NCI-H446 treated with DMSO at 0.1 percent for 48 hours (cell line): ENCODE measurements around the gene CCDC134.

Source experiments
- DNase-seq: peaks from one replicate; lab custom pipeline; 2025; lab: John Stamatoyannopoulos, UW

Gene CCDC134

DNA sequence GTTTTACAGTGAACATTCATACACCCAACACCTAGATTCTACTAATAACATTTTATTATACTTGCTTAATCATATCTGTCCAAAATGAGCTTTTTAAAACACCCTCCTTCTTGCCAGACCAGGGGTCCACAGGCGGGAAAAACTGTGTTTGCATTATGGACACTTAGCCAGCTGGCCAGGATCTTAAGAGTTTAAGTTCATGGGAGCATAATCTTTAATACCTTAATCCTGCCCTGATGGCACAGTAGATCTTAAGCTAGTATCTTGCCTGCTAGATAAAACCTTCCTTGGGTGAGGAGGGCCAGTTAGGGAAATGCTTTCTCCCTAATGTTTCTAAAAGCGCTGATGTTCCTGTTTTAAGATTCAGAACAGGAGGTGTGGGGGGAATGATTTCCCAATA is 13.1 kb upstream of the CCDC134 start:
- DNase-seq, result no peak

DNA sequence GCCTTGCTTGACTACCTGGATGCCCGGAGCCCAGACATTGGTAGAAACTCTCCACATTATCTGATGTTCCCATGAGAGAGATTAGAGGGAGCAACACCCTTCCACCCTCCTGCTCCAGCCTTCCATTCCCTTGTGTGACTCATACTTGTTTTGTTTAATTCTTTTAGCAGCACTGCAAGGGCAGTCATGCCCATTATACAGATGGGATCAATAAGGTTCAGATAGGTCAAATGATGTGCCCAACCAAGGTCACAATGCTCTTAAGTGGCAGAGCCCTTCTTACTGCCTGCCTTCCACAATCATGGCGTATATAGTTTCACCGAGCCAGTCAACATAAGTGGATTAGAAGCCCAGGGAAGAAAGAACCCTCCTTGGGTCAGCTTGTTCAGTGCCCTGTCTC is 6.6 kb upstream of the CCDC134 start:
- no peak for DNase-seq

DNA sequence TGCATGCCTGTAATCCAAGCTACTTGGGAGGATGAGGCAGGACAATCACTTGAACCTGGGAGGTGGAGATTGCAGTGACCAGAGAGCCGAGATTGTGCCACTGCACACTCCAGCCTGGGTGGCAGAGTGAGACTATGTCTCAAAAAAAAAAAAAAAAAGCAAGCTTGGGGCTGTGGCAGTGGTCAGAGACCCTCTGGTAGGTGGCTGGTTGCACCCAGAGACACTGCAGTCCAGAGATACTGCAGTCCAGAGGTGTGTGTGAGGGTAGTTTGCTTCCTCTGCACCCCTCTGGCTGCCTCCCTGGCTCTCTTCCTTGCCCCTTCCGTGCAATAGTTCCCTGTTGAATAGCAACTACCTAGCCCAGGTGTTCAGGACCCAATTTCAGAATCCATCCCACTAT is 1.7 kb upstream of the CCDC134 start:
- DNase-seq, result no peak

DNA sequence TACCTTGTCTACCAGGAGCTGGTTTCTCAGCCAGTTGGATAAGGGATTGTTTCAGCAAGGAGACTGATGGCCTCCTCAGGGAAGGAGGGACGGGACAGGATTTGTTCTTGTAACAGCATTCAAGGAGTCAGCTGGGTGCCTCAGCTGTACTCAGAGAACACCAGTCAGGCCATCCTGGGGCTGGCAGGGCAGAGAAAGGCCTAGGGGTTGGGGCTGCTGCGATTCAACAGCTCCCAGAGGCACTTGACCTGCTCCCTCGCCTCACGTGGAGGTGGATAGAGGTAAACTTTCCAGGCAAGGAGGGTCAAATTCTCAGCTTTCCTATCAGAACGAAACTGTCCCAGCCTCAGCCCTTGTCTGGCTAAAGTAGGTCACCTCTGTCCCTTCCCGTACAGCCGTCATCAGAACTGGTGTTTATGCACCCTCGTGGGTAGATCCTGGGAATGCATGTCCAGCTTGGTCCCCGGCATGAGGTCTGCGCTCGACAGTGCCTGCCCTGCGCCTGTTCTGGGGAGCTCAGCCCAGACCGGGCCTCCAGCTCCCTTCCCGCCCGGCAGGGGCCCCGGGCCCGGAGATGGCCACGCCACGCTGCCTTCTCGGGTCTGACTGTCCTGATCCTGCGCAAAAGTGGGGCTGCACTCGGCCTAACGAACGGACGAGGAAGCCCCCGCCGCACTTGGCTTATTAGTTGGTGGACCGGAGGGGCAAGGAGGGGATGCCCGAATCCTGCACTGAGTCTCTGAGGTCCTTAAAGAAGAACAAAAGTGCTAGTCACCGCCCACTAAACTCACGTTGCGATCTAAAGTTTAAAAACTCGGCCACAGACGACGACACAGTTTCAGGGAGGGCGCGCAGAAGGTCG is 762 bp upstream of the CCDC134 start:
- no peak for DNase-seq

DNA sequence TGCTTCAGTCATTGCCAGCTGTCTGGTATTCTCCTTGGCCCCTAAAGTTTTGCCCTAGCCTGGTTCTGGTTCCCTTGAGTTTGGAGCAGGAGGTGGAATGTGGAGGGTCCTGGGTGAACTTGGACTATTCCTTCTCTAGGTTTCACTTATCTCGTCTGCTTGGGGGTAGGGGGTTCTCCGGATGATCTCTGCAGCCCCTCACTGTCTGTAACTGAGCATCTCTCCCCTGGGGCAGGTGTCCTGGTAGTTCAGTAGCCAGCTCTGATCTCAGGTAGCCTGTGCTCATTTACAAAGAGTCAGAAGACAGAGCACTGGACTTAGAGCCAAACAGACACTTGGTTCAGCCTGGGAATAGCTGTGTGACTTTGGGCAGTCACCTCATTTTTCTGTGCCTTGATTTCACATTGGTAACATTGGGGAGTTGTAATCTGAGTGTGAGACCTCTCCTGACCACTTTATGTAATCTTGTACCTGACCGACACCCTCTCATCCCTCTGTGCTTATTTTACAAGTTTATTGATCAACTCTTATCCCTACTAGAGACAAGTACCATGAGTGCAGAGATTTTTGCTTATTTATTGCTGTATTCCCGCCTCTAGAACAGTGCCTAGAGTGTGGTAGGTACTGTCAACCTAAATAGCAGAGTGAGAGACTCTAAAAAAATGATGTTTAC is 804 bp downstream of the CCDC134 start:
- no peak for DNase-seq

DNA sequence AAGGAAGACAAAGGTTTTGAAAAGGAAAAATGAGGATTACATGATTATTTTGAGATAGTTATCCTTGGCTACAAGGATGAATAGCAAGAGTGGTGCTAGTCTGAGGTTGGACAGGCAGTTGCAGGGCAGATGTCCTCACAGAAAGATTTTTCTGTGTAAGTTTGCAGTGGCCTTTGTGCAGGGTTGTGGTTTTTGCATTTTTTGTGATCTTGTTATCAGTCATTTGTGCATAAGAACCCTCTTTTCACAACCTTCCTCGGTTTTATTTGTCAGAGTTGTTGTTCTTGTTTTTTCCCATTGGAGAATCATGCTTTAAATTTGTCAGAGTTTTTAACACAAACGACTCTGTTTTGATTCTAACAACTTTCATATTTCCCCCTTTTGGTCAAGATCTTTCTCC is 1.4 kb downstream of the CCDC134 start:
- no peak for DNase-seq

DNA sequence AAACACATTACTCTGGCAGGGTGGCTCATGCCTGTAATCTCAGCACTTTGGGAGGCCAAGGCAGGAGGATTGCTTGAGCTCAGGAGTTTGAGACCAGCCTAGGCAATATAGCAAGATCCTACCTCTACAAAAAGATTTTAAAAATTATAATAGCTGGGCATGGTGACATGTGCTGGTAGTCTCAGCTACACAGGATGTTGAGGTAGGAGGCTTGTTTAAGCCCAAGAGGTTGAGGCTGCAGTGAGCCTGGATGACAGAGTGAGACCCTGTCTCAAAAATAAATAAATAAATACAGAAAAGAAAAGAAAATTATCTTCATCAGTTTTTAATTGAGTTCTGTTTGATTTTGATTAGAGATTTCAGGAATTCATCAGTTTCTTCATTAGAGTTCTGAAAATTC is 5.2 kb downstream of the CCDC134 start:
- DNase-seq, result no peak

DNA sequence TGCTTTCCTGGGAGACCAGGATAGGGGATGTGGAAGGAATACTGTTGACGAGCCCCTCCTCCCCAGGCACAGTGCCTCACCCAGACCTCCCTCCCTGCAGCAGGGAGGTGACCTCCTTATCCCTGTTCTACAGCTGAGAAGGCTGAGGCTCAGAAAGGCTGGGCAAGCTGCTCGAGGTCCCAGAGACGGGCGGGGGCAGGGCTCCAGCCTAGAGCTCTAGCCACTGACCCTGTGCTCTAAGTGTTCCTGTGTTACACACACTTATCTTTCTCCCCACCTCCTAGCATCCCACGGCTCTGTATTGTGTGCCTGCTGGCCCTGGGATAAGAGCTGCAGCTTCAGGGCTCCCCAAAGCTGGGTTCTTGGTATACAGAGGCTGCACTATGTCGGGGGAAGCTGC is 7.9 kb downstream of the CCDC134 start:
- DNase-seq, result no peak

DNA sequence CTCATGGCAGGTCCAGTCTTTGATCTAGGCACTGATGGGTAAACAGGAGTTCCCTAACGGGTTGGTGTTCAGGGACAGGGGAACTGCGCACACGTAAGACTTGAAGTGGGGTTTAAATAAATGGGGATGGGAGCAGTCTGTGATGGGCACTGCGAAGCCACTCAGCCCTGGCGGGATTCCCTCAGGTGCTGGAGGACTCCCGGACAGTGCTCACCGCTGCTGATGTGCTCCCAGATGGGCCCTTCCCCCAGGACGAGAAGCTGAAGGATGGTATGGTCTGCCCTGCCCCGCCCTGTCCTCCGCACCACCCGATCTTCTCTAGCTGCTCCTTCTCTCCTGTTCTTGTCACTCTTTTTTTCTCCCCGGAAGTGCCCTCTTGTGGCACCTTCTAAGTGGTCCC is 9.5 kb downstream of the CCDC134 start:
- DNase-seq, result no peak

DNA sequence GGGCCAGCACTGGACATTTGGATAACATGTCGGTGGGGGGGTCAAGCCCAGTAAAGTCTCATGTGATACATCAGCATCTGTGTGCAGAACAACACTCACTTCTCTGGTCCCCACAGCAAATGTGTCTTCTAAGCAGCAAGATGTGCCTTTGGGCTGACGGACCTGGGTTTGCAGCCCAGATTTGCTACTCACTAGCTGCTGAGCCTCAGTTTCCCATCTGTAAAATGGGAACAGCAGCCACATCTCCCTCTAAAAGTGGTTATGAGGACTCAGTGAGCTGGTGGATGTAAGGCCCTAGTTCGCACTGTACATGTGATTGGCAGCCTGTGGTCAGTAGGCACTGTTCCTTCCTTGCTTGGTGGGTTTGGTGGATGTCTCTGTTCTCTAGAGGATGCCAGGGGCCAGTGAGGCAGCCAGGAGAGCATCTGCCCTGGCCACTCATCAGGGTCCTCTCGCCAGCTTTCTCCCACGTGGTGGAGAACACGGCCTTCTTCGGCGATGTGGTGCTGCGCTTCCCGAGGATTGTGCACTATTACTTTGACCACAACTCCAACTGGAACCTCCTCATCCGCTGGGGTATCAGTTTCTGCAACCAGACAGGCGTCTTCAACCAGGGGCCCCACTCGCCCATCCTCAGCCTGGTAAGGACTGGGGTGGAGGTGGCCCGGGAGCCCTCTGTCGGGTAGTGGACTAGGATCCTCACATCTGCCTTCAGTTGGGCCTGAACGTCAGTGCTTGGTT is 12.5 kb downstream of the CCDC134 start:
- DNase-seq, result no peak

DNA sequence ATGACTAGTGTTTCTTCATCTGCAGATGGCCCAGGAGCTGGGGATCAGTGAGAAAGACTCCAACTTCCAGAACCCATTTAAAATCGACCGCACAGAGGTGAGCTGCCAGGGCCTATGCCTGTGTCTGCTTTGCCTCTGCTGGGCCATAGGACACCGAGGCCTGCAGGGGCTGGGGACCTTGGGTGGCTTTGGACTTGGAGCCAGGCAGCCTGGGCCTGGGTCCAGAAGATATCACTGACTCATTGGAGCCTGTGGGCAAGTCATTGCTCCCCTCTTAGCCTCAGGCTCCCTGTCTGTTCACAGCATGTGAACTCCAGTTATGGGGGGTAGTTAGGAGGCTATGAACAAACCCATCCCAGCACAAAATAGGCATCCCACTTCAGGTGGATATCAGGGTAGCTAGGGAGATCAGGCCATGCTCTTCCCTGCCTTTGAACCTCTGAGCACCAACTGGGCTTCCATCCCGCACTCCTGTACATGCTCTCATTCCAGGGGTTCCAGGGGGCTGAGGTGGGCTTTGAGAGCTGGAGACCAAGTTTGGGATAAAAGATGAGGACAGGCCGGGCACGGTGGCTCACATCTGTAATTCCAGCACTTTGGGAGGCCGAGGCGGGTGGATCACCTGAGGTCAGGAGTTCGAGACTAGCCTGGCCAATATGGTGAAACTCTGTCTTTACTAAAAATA is 13.4 kb downstream of the CCDC134 start:
- no peak for DNase-seq

DNA sequence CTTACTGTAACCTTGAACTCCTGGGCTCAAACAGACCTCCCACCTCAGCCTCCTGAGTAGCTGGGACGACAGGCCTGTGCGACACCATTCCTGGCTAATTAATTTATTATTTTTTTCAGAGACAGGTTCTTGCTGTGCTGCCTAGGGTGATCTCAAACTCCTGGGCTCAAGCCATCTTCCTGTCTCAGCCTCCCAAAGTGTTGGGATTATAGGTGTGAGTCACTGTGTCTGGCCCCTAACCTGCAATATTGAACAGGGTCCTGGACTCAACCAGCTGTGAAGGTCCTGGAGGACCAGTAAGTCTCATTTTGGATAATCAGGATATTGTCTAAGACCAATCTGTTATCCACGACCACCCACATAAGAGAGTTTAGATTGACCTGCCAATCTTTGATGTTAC is 15.2 kb downstream of the CCDC134 start:
- no peak for DNase-seq

DNA sequence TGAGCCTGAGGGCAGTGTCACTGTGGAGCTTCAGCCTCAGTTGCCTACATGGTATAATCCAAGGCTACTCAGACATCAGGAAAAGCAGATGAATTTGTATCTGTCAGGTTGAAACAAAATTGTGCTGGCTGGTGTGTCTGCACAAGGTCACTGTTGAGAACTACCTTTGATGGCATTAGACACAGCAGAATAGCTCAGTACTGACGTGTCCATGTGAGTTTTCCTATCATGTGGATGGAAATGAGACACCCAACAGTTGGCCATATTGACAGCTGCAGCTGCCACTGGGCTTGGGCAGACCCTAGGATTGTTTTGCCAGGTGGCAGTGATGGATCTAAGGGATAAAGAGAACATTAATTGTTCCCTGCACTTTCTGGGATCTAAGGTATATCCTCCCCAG is 15.8 kb downstream of the CCDC134 start:
- DNase-seq, result no peak

DNA sequence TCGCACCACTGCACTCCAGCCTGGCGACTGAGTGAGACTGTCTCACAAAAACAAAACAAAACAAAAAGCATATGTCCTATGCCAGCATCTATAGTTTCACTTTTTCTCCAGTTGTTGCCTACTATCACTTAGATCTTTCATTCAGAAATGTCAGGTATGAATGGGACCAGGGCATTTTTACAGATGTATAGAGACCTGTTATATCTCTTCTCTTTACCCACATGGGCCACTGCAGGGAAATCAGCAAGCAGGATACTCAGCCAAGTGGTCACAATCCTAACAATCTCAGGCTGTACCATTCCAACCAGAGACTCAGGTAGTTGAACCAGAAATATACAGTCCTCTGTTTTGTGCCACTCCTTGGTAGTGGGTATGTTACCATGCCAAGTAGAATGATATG is 16.4 kb downstream of the CCDC134 start:
- no peak for DNase-seq

DNA sequence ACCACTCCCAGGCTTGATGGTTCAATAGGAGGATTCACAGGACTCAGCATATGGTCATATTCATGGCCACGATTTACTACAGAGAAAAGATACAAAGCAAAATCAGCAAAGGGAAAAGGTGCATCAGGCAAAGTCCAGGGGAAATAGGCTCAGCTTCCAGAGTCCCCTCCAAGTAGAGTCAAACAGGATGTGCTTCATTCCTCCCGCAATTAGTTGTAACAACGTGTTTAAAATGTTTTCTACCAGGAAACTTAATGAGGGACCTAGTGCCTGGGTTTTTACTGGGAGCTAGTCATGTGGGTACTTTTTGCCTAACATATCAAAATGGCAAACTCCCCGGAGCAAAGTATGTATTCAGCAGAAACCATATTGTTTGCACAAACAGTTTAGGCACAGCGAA is 17.5 kb downstream of the CCDC134 start:
- DNase-seq, result no peak

DNA sequence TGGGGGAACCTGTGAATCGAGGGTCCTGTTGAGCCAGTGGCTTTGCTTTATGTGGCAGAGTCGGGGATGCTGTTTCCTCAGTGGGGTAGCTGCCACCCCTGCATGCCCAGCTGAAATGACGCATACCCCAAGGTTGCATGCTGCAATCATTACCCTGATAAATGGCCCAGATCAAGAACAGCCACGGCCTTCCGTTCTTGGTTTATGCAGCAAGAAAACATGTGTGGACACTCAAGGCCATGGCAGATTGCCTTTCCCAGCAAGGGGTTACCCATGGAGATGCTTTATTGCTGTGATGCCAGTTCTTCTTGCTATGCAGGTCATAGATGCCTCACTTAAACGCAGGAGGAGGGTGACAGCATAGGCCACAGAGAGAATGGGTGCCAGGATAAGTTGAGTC is 18.1 kb downstream of the CCDC134 start:
- no peak for DNase-seq

DNA sequence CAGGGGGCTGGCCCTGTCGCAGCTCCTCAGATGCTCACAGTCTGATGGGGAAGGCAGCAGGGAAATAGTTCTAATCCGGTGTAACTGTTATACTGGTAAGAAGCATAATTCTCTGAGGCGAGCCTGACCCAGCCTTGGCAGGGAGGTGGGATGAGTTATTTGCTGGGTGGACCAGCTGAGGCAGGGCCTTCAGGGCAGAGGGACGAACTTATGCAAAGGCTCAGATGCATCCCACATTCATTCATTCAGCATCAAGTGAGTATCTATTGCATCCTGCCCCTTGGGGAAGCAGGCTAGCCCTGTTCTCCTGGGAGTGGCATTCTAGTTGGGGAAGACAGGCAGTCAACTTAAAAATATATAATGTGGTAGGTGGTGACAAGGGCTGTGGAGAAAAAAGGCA is 18.8 kb downstream of the CCDC134 start:
- no peak for DNase-seq

DNA sequence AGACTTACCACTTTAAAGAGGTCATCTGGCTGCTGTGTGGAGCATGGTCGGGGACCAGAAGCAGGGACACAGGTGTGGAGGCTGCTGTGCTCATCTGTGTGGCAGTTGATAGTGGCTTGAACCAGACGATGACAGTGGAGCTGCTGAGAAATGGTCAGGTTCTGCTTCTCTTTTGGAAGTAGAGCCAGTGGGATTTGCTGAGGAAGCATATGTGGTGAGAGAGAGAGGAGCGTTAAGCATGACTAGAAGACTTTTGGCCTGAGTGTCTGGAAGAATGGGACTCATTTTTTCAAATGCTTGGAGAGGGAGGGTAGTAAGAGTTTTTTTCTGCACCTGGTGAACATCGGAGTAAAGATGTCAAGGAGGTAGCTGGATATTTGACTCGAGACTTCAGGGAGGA is 20.0 kb downstream of the CCDC134 start:
- DNase-seq, result no peak

DNA sequence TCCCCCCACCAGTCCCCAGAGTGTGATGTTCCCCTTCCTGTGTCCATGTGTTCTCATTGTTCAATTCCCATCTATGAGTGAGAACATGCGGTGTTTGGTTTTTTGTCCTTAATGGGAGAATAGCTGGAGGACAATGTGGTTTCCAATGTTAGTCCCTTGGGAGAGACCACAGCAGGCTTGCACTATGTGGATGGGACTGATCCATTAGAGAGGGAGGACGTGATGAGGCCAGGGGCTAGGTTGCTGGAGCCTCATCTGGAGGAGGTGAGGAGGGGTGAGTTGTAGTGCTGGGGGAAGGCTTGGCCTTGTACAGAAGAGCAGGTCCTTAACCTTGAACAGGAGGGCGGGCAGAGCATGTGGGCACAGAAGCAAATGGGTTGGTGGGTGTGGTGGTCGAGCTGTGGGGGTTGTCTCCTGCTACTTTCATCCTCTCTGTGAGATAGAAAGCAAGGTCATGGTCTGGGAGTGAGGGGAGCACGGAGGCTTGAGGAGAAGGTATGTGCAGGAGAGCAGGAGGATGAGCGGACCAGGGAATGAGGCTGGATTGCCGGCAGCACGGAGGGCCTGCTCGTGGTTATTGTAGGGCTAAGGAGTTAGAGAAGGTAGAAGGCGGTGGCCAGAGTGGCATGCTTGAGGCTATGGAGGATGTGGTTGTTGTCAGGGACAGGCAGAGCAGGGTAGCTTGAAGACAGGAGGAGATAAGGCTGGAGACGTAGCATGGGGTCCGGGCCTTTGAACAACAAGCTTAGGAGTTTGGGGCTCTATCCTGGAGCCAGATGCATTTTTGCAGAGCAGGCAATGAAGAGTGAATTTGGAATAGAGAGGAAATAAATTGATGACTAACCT is 21.2 kb downstream of the CCDC134 start:
- DNase-seq, result no peak

DNA sequence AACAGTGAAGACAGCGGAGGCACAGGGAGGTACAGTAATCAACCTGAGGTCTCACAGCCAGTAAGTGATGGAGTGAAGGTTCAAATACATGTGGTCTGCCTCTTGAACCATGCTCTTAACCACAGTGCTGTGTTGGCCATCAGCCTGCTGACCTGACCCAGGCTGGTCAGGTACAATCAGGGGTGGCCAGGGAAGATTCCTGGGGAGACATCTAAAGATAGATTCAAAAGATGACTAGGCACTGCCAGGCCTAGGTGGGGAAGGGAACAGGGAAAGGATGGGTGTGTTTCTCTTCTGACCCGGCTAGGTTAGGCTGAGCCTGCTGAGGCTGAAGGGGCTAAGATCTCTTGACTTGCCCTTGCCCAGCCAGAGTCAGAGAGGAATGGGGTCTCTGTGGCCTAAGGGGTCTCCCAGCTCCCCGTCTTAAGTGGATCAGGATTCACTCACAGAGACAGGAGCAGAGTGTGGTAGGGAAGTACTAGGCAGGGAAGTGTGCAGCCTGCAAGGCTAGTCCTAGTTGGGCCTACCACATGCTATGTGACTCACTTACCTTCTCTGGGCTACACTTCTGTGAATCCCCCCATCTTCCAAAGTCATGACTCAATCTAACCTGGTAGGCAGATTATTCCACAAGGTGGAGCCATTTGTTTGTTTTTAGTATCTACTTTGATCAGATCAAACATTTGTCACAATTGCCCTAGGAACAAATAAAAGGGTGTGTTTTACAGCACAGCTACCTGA is 22.0 kb downstream of the CCDC134 start:
- peak; percentile 26 for DNase-seq

DNA sequence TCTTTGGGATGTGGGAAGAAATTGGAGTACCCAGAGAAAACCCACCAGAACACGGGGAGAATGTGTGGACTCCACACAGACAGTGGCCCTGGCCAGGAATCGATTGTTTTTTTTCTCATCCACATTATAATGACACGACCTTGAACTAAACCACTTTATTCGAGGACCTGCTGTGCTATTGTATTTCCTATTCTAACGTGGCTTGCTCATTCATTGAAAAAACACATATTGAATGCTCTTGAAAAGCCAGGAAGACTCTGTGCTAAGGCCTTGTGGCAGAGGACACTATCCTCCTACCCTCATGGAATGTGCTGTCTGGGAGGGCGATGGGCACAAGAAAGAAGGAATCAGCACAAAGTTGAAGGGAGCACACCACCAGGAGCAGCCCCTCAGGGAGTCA is 23.3 kb downstream of the CCDC134 start:
- DNase-seq, result no peak
